ENCODE data around the gene ZNF592. TPM values are rescaled to one million over a fixed set of nuclear protein-coding genes. Genes with fewer than 3 reads are reported as not detected.
"Not testable (repeated sequence)": the region's sequence is repeated elsewhere in the genome, so short reads cannot be mapped to it uniquely, and the experiment has no call there.

ZNF592 gene
- total RNA-seq, 4 donors from 2014 or later = 4.7 to 48.2 (median 11.7) TPM

DNA sequence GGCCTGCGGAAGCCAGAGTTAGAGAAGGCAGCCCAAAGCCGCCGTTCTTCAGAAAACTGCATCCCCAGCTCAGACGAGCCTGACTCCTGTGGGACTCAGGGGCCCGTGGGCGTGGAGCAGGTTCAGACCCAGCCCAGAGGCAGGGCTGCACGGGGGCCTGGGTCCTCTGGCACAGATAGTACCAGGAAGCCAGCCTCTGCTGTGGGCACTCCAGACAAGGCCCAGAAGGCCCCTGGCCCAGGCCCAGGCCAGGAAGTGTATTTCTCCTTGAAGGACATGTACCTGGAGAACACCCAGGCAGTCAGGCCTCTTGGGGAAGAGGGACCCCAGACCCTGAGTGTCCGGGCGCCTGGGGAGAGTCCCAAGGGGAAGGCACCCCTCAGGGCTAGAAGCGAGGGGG lies 91.9 kb downstream of the ZNF592 start:
- DNase-seq = no peak
- intact Hi-C loops (cut with DNase I; ENCODE audit: low total_unique reads) = no loop called here
- no peaks in the 10 kb centered on the region for H3K36me3 ChIP-seq
- H3K4me1 ChIP-seq = peaks cover 0 to 4% of the 10 kb centered on the region in 2 donors
- no peaks in the 10 kb centered on the region for H3K27me3 ChIP-seq
- no peak overlapping the region for H3K4me3 ChIP-seq
- H3K27ac ChIP-seq = peak overlapping the region; percentile 33 to 53
- TF ChIP-seq POLR2A (IDR thresholded peaks at IDR 0.05) = no peak
- TF ChIP-seq, protein P1, sequence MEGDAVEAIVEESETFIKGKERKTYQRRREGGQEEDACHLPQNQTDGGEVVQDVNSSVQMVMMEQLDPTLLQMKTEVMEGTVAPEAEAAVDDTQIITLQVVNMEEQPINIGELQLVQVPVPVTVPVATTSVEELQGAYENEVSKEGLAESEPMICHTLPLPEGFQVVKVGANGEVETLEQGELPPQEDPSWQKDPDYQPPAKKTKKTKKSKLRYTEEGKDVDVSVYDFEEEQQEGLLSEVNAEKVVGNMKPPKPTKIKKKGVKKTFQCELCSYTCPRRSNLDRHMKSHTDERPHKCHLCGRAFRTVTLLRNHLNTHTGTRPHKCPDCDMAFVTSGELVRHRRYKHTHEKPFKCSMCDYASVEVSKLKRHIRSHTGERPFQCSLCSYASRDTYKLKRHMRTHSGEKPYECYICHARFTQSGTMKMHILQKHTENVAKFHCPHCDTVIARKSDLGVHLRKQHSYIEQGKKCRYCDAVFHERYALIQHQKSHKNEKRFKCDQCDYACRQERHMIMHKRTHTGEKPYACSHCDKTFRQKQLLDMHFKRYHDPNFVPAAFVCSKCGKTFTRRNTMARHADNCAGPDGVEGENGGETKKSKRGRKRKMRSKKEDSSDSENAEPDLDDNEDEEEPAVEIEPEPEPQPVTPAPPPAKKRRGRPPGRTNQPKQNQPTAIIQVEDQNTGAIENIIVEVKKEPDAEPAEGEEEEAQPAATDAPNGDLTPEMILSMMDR (IDR thresholded peaks at IDR 0.05) = no peak
- no peaks in the 10 kb centered on the region for H3K9me3 ChIP-seq

DNA sequence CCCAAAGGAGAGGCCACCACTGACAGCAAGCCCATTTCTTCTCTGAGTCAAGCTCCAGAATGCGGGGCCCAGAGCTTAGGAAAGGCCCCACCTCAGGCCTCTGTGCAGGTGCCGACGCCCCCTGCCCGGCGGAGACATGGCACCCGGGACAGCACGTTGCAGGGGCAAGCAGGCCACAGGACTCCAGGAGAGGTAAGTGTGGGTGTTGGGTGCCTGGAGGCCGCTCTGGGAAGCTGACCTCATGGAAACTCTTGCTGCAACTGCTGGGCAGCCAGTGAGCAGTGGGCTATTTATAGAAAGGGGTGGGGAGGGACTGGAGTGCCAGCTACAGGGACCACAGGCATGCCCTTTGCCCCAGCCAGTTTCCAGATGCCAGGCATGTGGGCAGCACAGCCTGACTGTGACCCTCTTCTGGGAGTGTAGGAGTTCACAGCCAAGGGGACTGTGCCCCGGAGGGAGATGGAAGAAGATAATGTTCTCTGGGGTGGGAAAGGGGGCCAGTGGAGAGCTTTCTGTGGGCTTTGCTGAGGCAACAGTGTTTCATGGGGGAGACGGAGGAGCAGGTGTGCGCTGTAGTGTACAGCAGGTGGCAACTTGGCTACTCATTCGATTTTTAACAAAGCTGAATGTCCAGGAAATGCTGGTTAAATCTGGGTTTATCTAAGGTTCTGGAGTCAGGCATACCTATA lies 92.5 kb downstream of the ZNF592 start:
- H3K27ac ChIP-seq = peak overlapping the region; percentile 33 to 65
- no peaks in the 10 kb centered on the region for H3K9me3 ChIP-seq
- DNase-seq = peak; percentile 67 to 74
- no peaks in the 10 kb centered on the region for H3K27me3 ChIP-seq
- no peak overlapping the region for H3K4me3 ChIP-seq
- intact Hi-C loops (cut with DNase I; ENCODE audit: low total_unique reads) = no loop called here
- H3K36me3 ChIP-seq = no peaks in the 10 kb centered on the region
- H3K4me1 ChIP-seq = peaks cover 0 to 4% of the 10 kb centered on the region in 2 donors
- peak in 1 of 2 donors; percentile 20 for TF ChIP-seq POLR2A (IDR thresholded peaks at IDR 0.05)
- TF ChIP-seq, protein P1 (IDR thresholded peaks at IDR 0.05) = no peak

DNA sequence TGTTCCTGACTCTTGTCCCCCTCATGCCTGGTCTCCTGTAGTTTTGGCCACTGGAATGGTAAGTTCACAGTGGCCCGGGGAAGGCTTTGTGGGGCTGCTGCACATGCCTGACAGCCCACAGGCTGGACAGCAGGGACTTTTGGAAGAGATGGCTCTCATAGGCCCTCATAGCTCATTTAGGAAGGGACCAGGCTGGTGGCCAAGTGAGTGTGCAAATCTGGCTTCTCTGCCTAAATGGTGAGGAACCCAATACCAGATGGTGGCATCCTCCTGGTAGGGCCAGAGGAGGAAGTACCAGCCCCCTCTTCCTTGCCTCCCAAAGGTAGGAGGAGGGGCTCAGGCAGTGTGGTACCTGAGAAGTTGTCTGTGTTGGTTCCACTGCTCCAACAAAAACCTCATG lies 94.4 kb downstream of the ZNF592 start:
- no peaks in the 10 kb centered on the region for H3K27me3 ChIP-seq
- H3K27ac ChIP-seq = no peak overlapping the region
- peaks cover 0 to 4% of the 10 kb centered on the region in 2 donors for H3K4me1 ChIP-seq
- DNase-seq = no peak
- TF ChIP-seq, protein P1 (IDR thresholded peaks at IDR 0.05) = no peak
- TF ChIP-seq POLR2A (IDR thresholded peaks at IDR 0.05) = no peak
- H3K9me3 ChIP-seq = no peaks in the 10 kb centered on the region
- intact Hi-C loops (cut with DNase I; ENCODE audit: low total_unique reads) = no loop called here
- H3K4me3 ChIP-seq = no peak overlapping the region
- no peaks in the 10 kb centered on the region for H3K36me3 ChIP-seq

DNA sequence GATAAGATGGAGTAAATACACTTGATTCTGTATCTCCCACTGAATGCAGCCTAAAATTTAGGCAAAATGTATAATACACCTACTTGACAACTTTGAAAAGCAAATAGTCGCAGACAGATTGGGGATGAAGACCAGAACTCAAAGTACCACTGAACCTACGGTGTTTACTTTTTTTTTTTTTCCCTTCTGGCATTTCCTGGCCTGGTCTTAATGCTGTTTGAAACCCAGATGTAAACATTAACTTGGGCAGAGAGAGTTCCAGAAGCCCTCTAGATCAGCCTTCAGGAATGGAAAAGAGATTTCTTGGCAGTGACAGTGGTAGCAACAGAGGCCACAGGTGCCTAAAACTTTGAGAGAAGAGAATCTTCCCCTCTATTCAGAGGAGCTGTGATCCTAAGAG lies 96.6 kb downstream of the ZNF592 start:
- no peak overlapping the region for H3K27ac ChIP-seq
- no peak for DNase-seq
- TF ChIP-seq, protein P1 (IDR thresholded peaks at IDR 0.05) = no peak
- TF ChIP-seq POLR2A (IDR thresholded peaks at IDR 0.05) = no peak
- intact Hi-C loops (cut with DNase I; ENCODE audit: low total_unique reads) = no loop called here
- no peaks in the 10 kb centered on the region for H3K36me3 ChIP-seq
- peaks cover 0 to 4% of the 10 kb centered on the region in 2 donors for H3K4me1 ChIP-seq
- H3K9me3 ChIP-seq = no peaks in the 10 kb centered on the region
- no peak overlapping the region for H3K4me3 ChIP-seq
- H3K27me3 ChIP-seq = no peaks in the 10 kb centered on the region

DNA sequence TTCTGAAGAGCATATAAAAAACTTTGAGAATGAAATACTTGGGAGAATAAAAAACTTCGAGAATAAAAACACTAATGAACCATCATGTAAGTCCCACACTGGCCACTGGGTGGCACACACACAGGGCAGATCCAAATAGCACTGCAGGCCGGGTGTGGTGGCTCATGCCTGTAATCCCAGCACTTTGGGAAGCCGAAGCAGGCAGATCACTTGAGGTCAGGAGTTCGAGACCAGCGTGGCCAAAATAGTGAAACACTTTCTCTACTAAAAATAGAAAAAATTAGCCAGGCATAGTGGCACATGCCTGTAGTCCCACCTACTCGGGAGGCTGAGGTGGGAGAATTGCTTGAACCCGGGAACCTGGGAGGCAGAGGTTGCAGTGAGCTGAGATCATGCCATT lies 97.2 kb downstream of the ZNF592 start:
- H3K36me3 ChIP-seq; intact Hi-C loops (cut with DNase I; ENCODE audit: low total_unique reads); H3K9me3 ChIP-seq; H3K27me3 ChIP-seq; H3K4me1 ChIP-seq; H3K27ac ChIP-seq; H3K4me3 ChIP-seq: not testable (repeated sequence)
- peak in 1 of 2 donors; percentile 58 for DNase-seq
- TF ChIP-seq, protein P1 (IDR thresholded peaks at IDR 0.05) = peak; percentile 48 to 65 (median 59)
